Mesothelial cell of epicardium (in vitro differentiated cells): ENCODE measurements around the gene MICOS13. TPM values are rescaled to one million over a fixed set of nuclear protein-coding genes. Genes with fewer than 3 reads are reported as not detected.

Source experiments
- DNase-seq, 2 experiments: peaks; one replicate each; pipeline ENCODE4 v3.0.0; 2021; ENCODE audit warnings: low spot score in 2 of 2; ENCODE audit not compliant: unreplicated experiment in 2 of 2
- H3K27ac Mint-ChIP-seq: 2 replicates; pipeline ENCODE4 v1.8.0; 2021; ENCODE audit warnings: mixed read lengths
- H3K27me3 Mint-ChIP-seq: 2 replicates; pipeline ENCODE4 v1.8.0; 2021; ENCODE audit warnings: low read depth, mixed read lengths
- H3K36me3 Mint-ChIP-seq: 2 replicates; pipeline ENCODE4 v1.8.0; 2021; ENCODE audit warnings: mixed read lengths
- H3K4me1 Mint-ChIP-seq: 2 replicates; pipeline ENCODE4 v1.8.0; 2021; ENCODE audit warnings: mixed read lengths
- H3K4me3 Mint-ChIP-seq: 2 replicates; pipeline ENCODE4 v1.8.0; 2021; ENCODE audit warnings: mild to moderate bottlenecking, moderate library complexity, mixed read lengths
- H3K9me3 Mint-ChIP-seq: 2 replicates; pipeline ENCODE4 v1.8.0; 2021; ENCODE audit warnings: mixed read lengths
- total RNA-seq: library from RNA; stranded (reverse); gene quantifications from 3 replicates; pipeline ENCODE4 v1.2.1, GENCODE V29; 2021
- TF ChIP-seq, protein P1 (sequence below): fragments of 200-600 bp; sonication (generic); IDR thresholded peaks from one replicate; pipeline ENCODE4 v1.5.0; 2021; ENCODE audit warnings: antibody characterized with exemption; ENCODE audit not compliant: unreplicated experiment

The MICOS13 gene
- total RNA-seq, 1 donor from 2014 or later, result 30.7 TPM

GRCh38 chr19:5663904-5664303 lies 16.4 kb downstream of the MICOS13 start:
- no peaks in the 10 kb centered on the region for H3K9me3 Mint-ChIP-seq
- H3K36me3 Mint-ChIP-seq, result peaks cover 37% of the 10 kb centered on the region
- TF ChIP-seq, protein P1, sequence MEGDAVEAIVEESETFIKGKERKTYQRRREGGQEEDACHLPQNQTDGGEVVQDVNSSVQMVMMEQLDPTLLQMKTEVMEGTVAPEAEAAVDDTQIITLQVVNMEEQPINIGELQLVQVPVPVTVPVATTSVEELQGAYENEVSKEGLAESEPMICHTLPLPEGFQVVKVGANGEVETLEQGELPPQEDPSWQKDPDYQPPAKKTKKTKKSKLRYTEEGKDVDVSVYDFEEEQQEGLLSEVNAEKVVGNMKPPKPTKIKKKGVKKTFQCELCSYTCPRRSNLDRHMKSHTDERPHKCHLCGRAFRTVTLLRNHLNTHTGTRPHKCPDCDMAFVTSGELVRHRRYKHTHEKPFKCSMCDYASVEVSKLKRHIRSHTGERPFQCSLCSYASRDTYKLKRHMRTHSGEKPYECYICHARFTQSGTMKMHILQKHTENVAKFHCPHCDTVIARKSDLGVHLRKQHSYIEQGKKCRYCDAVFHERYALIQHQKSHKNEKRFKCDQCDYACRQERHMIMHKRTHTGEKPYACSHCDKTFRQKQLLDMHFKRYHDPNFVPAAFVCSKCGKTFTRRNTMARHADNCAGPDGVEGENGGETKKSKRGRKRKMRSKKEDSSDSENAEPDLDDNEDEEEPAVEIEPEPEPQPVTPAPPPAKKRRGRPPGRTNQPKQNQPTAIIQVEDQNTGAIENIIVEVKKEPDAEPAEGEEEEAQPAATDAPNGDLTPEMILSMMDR, result no peak
- DNase-seq, result no peak
- peaks cover 4% of the 10 kb centered on the region for H3K4me1 Mint-ChIP-seq
- H3K27ac Mint-ChIP-seq, result no peak overlapping the region
- H3K4me3 Mint-ChIP-seq, result no peak overlapping the region
- H3K27me3 Mint-ChIP-seq, result no peaks in the 10 kb centered on the region

DNA sequence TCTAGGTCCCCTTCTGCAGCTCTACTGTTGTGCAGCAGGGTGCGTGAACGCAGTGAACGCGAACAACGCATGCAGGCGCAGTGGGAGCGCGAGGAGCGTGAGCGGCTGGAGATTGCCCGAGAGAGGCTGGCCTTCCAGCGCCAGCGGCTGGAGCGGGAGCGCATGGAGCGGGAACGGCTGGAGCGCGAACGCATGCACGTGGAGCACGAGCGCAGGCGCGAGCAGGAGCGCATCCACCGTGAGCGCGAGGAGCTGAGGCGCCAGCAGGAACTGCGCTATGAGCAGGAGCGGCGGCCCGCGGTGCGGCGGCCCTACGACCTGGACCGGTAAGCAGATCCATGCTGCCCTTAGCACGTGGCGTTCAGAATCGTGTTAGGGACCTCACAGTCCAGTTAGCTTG lies 18.8 kb downstream of the MICOS13 start:
- Mint-ChIP-seq H3K36me3 (peaks cover 36% of the 10 kb centered on the region), H3K4me3 (no peak overlapping the region), H3K4me1 (no peaks in the 10 kb centered on the region), H3K27me3 (no peaks in the 10 kb centered on the region), H3K9me3 (no peaks in the 10 kb centered on the region), H3K27ac (no peak overlapping the region)
- TF ChIP-seq, protein P1, result no peak
- DNase-seq, result no peak

DNA sequence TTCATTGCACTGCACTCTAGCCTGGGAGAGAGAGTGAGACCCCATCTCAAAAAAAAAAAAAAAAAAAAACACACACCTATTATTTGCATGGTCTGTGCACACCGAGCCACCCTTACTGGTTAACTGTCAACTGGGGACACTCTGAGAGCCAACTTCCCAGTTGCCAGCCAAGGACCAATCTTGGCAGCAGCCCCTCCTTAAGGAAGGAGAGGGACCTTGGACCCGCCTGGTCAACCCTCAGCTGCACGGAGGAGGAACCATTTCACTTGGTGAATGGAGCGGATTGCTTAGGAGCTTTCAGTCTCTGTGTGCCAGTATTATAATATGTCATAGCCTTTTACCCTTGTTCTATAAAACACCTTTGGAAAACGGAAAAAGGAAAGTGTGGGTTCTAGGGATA lies 24.9 kb downstream of the MICOS13 start:
- TF ChIP-seq, protein P1, result no peak
- Mint-ChIP-seq H3K4me1 (no peaks in the 10 kb centered on the region), H3K36me3 (peaks cover 48% of the 10 kb centered on the region), H3K27me3 (no peaks in the 10 kb centered on the region), H3K27ac (no peak overlapping the region), H3K9me3 (no peaks in the 10 kb centered on the region), H3K4me3 (no peak overlapping the region)
- no peak for DNase-seq

DNA sequence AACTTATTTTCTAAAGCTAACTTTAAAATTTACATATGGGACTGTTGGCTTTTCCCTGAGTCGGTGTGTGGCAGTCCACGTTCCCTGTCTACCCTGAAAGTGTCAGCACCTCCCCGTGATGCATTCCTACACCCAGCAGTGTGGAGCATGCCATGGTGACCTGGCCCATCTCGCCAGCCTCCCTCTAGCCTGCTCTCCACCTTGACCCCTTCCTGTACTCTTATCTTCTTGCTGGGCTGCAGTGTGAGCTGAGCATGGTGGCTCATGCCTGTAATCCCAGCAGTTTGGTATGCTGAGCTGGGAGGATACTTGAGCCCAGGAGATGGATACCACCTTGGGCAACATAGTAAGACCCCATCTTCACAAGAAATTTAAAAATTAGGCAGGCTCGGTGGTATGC lies 25.4 kb downstream of the MICOS13 start:
- TF ChIP-seq, protein P1, result no peak
- Mint-ChIP-seq H3K9me3 (no peaks in the 10 kb centered on the region), H3K27me3 (no peaks in the 10 kb centered on the region), H3K4me3 (no peak overlapping the region), H3K36me3 (peaks cover 50% of the 10 kb centered on the region), H3K27ac (no peak overlapping the region), H3K4me1 (no peaks in the 10 kb centered on the region)
- no peak for DNase-seq

- DNase-seq, result no peak
- no peaks in the 10 kb centered on the region for H3K27me3 Mint-ChIP-seq
- no peaks in the 10 kb centered on the region for H3K4me1 Mint-ChIP-seq
- no peak overlapping the region for H3K4me3 Mint-ChIP-seq
- H3K27ac Mint-ChIP-seq, result no peak overlapping the region
- H3K36me3 Mint-ChIP-seq, result peaks cover 57% of the 10 kb centered on the region
- TF ChIP-seq, protein P1, result no peak
- H3K9me3 Mint-ChIP-seq, result no peaks in the 10 kb centered on the region
Measured at GRCh38 chr19:5652261-5652660, 28.1 kb downstream of the MICOS13 start.

- no peak overlapping the region for H3K27ac Mint-ChIP-seq
- H3K4me3 Mint-ChIP-seq, result no peak overlapping the region
- H3K9me3 Mint-ChIP-seq, result no peaks in the 10 kb centered on the region
- no peak for DNase-seq
- H3K27me3 Mint-ChIP-seq, result no peaks in the 10 kb centered on the region
- TF ChIP-seq, protein P1, result no peak
- H3K36me3 Mint-ChIP-seq, result peaks cover 63% of the 10 kb centered on the region
- no peaks in the 10 kb centered on the region for H3K4me1 Mint-ChIP-seq
Measured at GRCh38 chr19:5651361-5651760, 29.0 kb downstream of the MICOS13 start.
